ENCODE measurements around the gene SFTPA1. TPM values are rescaled to one million over a fixed set of nuclear protein-coding genes. Genes with fewer than 3 reads are reported as not detected.

The SFTPA1 gene
- total RNA-seq (2022; extraction: Qiagen RNA extraction; ENCODE audit: low read depth): not detected in 5 replicates

GRCh38 chr10:79610601-79611191, at the start of gene SFTPA1:
Gene SFTPA1, plus strand, starts transcription at chr10:79610939. Its CDS starts 887 bp downstream, at chr10:79611826.

Other genes starting within 250 kb of the SFTPA1 start
- gene ZCCHC24, start 165.3 kb upstream of the SFTPA1 start, total RNA-seq (2022; extraction: Qiagen RNA extraction; ENCODE audit: low read depth): 3.5 to 5.7 TPM (median 5.1 TPM) in 5 replicates
- 2.3 to 5.1 TPM (median 2.8 TPM) in 5 replicates for gene EIF5AL1, start 98.4 kb upstream of the SFTPA1 start, total RNA-seq (2022; extraction: Qiagen RNA extraction; ENCODE audit: low read depth)
- gene SFTPA2, start 50.5 kb upstream of the SFTPA1 start, total RNA-seq (2022; extraction: Qiagen RNA extraction; ENCODE audit: low read depth): not detected in 5 replicates
- 0.22 to 0.50 TPM (median 0.31 TPM) in 5 replicates for gene NUTM2B, start 92.3 kb downstream of the SFTPA1 start, total RNA-seq (2022; extraction: Qiagen RNA extraction; ENCODE audit: low read depth)
- gene NUTM2E, start 215.8 kb downstream of the SFTPA1 start, total RNA-seq (2022; extraction: Qiagen RNA extraction; ENCODE audit: low read depth): 0.36 to 0.43 TPM (median 0.40 TPM) in 5 replicates